Gastroesophageal sphincter (tissue), 3 donors: ENCODE data around the gene DMRT1.

ENCODE experiments used
- CTCF ChIP-seq, 4 experiments: fragments of 200-600 bp in 2 of 4; fragments of 450-650 bp in 2 of 4; sonication (generic) in 1 of 4; IDR thresholded peaks; one replicate each; pipeline ENCODE4 v1.5.1; 2017 to 2019; ENCODE audit warnings: antibody characterized with exemption in 4 of 4, mild to moderate bottlenecking in 2 of 4, moderate library complexity in 2 of 4
- POLR2AphosphoS5 ChIP-seq: sonication (generic); formaldehyde crosslinking; IDR thresholded peaks from one replicate; pipeline ENCODE4 v1.6.1; 2017; ENCODE audit warnings: antibody characterized with exemption

GRCh38 chr9:846852-847251, 5.4 kb downstream of the DMRT1 start:
- TF ChIP-seq CTCF (IDR thresholded peaks at IDR 0.05): no peak
- TF ChIP-seq POLR2AphosphoS5: no peak
